GM19193 (cell line): ENCODE measurements around the gene INSC.

Experiments used
- POLR2A ChIP-seq: IDR thresholded peaks from 4 replicates; pipeline ENCODE4 v1.6.1; 2011; ENCODE audit not compliant: insufficient read depth, insufficient read length; ENCODE audit errors: extremely low read depth

The INSC gene

DNA sequence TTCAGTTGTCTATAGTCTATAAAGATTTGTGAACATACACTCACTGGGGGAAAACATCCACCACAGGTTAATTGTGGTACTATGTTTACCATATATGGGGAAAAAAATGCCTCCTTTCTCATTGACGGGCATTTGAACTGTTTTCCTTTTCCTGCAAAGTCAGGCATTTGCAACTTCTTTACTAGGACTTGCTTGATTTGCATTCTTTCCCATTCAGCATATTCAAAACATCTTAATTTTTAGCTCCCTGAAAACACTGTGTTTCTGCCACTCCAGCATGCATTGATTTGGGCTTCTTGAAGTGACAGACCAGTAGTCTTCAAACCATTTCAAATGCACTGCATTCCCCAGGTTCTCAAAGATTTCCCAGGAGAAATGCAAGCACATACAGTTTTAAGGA is 67.6 kb downstream of the INSC start:
- TF ChIP-seq POLR2A = no peak

- no peak for TF ChIP-seq POLR2A
These were observed 70.3 kb downstream of the INSC start for GRCh38 chr11:15185021-15185420.

DNA sequence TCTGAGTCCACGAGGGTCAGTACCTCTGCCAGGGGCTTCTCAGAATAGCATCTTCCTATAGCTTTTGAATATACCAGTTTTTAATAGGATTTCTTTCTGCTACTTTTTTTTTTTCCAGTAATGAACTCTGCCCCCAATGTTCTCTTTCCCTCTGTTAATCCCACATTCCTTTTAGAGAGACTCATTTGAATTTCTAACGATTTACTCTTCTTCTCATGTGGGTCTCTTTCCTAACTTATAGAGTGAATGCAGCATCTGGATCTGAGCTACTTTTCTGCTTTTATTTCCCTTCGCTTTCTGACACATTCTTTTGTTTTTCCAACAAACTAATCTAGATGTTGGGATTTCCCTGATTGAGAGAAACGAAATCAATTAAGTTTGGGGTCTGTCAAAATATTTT is 71.4 kb downstream of the INSC start:
- TF ChIP-seq POLR2A = no peak

GRCh38 chr11:15189189-15189588 is 74.5 kb downstream of the INSC start:
- TF ChIP-seq POLR2A = no peak

DNA sequence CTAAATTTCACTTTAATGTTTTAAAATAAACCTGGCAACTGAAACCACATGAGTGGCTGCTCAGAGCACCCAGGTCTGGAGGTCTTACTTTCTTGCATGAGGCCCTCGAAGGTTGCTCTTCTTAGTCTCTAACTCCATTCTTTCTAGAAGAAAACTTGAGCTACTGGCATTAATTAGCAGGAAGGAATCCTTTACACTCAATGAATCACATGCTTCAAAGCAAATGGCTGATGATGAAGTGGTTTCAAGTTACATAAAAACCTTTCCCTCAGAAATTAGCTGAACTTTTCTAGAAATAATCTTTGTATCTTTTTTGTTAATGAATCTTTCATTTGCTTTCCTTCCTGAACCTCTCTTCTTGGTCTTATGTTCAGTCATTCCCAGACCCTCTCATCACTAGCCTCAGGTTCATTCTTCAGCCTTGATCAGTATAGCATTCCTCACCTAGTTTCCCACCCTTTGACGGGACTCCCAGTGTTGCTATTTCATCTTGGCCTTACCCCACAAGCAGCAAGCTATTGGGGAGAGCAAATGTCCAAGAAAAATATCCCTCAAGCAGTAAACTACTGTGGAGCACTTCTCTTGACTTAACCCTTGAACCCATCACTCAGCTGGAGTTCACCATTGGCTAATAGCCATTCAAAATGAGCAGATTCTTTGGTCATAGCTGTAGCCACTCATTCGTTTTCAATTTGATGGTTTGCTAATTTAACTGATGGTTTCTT is 75.1 kb downstream of the INSC start:
- no peak for TF ChIP-seq POLR2A

DNA sequence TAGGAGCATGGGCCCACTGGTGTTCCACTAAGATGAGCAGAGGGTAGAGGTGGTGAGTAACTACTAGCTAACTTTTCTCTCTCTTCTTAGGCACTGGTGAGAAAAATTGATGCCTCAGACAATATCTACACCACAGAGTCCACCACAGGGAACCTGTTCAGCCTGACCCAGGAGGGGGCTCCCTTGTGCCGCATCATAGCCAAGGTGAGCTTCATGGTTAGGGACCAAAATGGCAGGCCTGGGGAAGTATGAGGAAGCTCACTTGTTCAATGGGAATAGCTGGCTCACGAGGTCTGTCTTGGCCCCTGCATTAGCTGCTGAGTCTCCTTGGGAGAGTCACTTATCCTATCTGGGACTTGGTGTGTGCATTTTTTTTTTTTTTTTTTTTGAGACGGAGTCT is 75.9 kb downstream of the INSC start:
- TF ChIP-seq POLR2A = no peak

DNA sequence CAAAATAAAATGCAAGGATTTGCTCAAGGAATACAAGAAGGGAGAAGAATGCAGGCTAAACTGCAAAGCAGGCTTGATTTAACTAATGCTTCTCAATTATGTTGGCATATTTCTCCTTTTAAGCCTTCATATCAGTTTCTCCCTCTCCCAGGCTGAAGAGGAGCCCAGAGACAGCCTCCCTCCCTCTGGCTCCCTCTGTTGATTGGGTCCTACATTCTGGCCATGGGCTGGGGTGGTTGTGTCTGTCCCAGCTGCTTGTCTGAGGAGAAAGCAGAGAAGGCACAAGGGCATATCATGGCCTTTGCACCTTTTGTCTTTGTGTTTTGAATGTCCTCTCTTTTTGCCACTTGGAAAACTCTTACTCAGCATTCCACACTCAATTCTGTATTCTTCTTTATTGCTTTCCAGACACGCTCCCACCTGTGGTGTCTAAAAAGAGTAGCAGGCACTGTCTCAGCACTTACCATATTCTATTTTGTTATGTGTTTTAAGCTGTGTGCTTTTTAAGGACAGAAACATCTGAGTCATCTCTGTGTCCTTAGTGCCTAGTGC is 77.4 kb downstream of the INSC start:
- TF ChIP-seq POLR2A = no peak

DNA sequence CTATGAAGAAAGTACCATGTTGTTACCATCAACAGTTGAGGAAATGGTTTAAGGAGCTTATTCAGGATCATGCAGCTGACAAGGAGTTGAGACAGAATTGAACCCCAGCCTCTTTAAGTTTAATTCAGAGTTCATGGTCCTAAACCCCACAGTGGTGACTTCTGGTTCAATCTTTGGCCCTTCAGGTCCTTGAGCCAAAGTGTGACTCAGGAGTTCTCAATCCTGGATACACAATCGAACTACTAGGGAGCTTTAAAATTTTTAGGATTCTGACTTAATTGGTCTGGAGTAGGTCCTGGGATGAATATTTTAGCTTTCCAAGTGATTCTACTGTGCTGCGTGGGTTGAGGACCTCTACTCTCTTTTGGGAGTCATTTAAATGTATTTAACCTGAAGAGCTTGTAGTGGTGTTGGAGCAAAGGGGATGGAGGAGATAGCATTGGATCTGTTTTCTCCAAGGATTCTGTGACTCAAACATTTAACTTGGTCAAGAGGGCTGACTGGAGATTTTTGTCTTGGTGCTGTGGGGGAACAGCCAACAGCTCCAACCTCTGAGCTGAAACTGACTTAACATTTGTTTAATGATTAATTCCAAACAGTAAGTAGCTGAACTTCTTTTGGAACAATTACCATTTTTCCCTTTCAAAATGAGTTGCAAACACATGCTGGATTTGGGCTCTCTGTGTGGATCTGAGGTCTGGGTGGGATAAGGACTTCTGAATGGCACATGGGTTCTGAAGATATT is 80.1 kb downstream of the INSC start:
- TF ChIP-seq POLR2A = no peak

GRCh38 chr11:15195454-15196200 is 80.9 kb downstream of the INSC start:
- TF ChIP-seq POLR2A = no peak

- TF ChIP-seq POLR2A = no peak
These were observed 82.0 kb downstream of the INSC start for GRCh38 chr11:15196704-15197103.

DNA sequence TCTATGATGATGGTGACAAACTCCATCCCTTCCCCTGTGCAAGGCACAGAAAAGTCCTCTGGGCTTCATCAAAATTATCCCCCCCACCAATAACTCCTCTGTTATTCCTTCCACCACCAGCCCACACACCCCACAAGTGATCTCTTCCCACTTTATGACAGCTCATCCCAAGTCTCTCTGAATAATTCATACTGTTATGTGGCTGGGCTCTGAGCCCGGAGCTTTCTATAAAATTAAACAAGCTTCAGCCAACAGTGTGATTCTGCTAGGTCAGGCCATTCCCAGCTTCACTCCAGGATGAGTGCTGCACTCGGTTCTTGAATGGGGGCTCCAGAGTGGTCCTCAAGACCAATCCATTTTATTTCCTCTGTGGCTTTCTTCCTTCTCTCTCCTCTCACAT is 83.0 kb downstream of the INSC start:
- no peak for TF ChIP-seq POLR2A

DNA sequence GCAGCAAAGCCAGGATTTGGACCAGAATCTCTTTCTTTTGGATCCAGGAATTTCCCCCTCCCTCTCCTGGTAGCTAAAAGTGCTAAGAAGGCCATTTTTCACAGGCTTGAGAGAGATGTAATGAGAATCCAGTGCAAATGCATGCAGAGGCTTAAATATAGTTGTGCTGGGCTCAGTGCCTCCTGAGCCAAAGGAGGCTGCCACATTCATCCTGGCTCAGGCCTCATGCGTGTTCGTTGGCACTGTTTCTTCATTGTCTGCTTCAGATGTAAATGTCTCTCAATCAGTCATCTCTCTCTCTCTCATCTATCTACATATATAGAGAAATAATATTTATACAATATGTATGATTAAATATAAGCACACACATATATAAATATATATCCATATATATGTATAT is 83.6 kb downstream of the INSC start:
- TF ChIP-seq POLR2A = no peak

DNA sequence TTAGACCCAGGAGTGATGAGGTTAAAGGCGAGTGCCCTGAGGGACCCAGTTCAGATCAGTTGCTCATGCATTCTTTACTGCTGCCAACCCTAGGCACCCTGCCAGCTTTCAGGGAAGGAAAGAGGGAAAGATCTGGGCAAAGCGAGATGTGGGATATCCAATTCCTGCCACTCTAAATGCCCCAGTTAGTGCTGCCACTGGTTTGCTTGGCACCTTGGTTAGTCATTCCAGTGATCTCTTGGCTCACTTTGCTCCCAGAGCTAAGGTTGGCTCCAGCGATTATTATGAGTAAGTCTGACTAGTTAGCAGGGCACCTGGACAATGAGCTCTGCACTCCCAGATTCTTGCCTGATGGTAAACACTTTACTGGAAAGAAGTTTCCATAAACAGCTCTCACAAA is 85.0 kb downstream of the INSC start:
- no peak for TF ChIP-seq POLR2A

DNA sequence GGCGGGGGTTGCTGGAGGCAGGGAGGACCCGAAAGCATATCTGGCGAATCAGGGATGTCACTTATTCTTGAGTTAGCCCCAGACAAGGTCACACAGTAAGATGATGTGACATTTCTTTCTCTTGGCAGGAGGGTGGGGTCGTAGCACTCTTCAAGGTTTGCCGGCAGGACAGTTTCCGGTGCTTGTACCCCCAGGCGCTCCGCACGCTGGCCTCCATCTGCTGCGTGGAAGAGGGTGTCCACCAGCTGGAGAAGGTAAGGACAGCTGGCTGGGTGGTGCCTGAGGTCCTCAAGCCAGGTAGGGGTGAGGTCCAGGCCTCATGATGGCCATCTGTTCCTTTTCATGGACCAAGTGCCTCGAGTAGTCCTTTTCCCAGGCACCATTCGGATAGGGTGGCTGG is 86.0 kb downstream of the INSC start:
- TF ChIP-seq POLR2A = no peak

DNA sequence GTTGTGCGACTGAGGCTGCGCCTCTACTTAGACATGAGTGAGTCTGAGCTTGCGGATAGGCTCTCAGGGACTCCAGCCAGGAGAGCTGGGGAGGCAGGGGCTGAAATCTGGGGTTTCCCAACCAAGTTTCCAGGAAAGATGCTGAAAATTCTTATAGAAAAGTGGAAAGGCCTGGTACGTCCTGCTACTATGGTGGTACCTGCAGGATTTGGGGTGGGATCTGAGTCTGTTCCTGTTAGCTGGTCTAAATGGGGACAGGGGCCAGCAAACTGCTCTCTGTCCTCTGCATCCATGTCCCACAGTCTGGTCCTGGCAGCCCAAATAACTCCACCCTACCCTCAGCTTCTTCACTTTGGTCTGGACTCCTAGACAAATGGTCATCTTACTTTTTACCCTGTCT is 86.9 kb downstream of the INSC start:
- TF ChIP-seq POLR2A = no peak
